HepG2 (cell line): Measurements from ENCODE around the gene TRANK1.

ENCODE experiments used
- AFF4 ChIP-seq: sonication (generic); formaldehyde crosslinking; IDR thresholded peaks from 2 replicates; pipeline ENCODE4 v1.4.0; 2020; ENCODE audit warnings: missing genetic modification reagents
- ARNT ChIP-seq: fragments of 450-650 bp; IDR thresholded peaks from 2 replicates; pipeline ENCODE4 v1.6.1; 2017
- CTCF ChIP-seq: sonication (generic); formaldehyde crosslinking; IDR thresholded peaks from 2 replicates; pipeline ENCODE4 v1.5.0; 2020; ENCODE audit warnings: mild to moderate bottlenecking, missing genetic modification reagents, moderate library complexity
- KLF6 ChIP-seq: IDR thresholded peaks from 2 replicates; pipeline ENCODE4 v1.8.0; 2016; ENCODE audit warnings: missing biosample characterization, missing genetic modification reagents
- MYNN ChIP-seq: sonication (generic); formaldehyde crosslinking; IDR thresholded peaks from 2 replicates; pipeline ENCODE4 v1.4.0; 2020; ENCODE audit warnings: mild to moderate bottlenecking, low read depth, missing genetic modification reagents
- NBN ChIP-seq: fragments of 450-650 bp; conservative IDR thresholded peaks from 2 replicates; pipeline ENCODE4 v1.6.1; 2017
- POLR2A ChIP-seq, 2 experiments: IDR thresholded peaks; 2 replicates each; pipeline ENCODE4 v1.6.1; 2011; ENCODE audit warnings: low read depth in 2 of 2, low read length in 2 of 2, mild to moderate bottlenecking in 1 of 2, moderate library complexity in 1 of 2; ENCODE audit not compliant: insufficient read depth in 1 of 2
- TAF1 ChIP-seq: sonication (generic); formaldehyde crosslinking; IDR thresholded peaks from 2 replicates; pipeline ENCODE4 v1.4.0; 2020; ENCODE audit warnings: missing genetic modification reagents
- TCF7L2 ChIP-seq: IDR thresholded peaks from 2 replicates; pipeline ENCODE4 v1.6.1; 2011; ENCODE audit warnings: mild to moderate bottlenecking, low read depth, low read length, moderate library complexity
- ZNF12 ChIP-seq: sonication (generic); formaldehyde crosslinking; IDR thresholded peaks from 2 replicates; pipeline ENCODE4 v1.5.0; 2020; ENCODE audit warnings: missing genetic modification reagents
- ZNF33B ChIP-seq: sonication (generic); formaldehyde crosslinking; IDR thresholded peaks from 2 replicates; pipeline ENCODE4 v1.5.1; 2020; ENCODE audit warnings: mild to moderate bottlenecking, missing genetic modification reagents
- ZZZ3 ChIP-seq: sonication (generic); formaldehyde crosslinking; IDR thresholded peaks from 2 replicates; pipeline ENCODE4 v1.4.0; 2020; ENCODE audit warnings: missing genetic modification reagents, mild to moderate bottlenecking, borderline replicate concordance
- TF ChIP-seq, protein P1 (sequence below), 2 experiments: fragments of 450-650 bp in 1 of 2; sonication (generic) in 1 of 2; formaldehyde crosslinking in 1 of 2; IDR thresholded peaks; 2 replicates each; pipeline versions ENCODE4 v1.6.1 to v1.8.0; 2016 to 2022; ENCODE audit warnings: antibody characterized with exemption in 1 of 2, mild to moderate bottlenecking in 1 of 2, missing genetic modification reagents in 1 of 2
- TF ChIP-seq, protein P2 (sequence below): fragments of 450-650 bp; IDR thresholded peaks from 2 replicates; pipeline ENCODE4 v1.6.1; 2016

- no peak for TF ChIP-seq MYNN (CRISPR knock-in tag)
- TF ChIP-seq, protein P1, sequence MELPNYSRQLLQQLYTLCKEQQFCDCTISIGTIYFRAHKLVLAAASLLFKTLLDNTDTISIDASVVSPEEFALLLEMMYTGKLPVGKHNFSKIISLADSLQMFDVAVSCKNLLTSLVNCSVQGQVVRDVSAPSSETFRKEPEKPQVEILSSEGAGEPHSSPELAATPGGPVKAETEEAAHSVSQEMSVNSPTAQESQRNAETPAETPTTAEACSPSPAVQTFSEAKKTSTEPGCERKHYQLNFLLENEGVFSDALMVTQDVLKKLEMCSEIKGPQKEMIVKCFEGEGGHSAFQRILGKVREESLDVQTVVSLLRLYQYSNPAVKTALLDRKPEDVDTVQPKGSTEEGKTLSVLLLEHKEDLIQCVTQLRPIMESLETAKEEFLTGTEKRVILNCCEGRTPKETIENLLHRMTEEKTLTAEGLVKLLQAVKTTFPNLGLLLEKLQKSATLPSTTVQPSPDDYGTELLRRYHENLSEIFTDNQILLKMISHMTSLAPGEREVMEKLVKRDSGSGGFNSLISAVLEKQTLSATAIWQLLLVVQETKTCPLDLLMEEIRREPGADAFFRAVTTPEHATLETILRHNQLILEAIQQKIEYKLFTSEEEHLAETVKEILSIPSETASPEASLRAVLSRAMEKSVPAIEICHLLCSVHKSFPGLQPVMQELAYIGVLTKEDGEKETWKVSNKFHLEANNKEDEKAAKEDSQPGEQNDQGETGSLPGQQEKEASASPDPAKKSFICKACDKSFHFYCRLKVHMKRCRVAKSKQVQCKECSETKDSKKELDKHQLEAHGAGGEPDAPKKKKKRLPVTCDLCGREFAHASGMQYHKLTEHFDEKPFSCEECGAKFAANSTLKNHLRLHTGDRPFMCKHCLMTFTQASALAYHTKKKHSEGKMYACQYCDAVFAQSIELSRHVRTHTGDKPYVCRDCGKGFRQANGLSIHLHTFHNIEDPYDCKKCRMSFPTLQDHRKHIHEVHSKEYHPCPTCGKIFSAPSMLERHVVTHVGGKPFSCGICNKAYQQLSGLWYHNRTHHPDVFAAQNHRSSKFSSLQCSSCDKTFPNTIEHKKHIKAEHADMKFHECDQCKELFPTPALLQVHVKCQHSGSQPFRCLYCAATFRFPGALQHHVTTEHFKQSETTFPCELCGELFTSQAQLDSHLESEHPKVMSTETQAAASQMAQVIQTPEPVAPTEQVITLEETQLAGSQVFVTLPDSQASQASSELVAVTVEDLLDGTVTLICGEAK (IDR thresholded peaks at IDR 0.05) = no peak
- TF ChIP-seq, protein P1 (CRISPR knock-in tag; IDR thresholded peaks at IDR 0.05) = no peak
- TF ChIP-seq TAF1 = no peak
- TF ChIP-seq KLF6 (CRISPR knock-in tag) = no peak
- TF ChIP-seq NBN = no peak
- TF ChIP-seq ZZZ3 (CRISPR knock-in tag) = no peak
- no peak for TF ChIP-seq TCF7L2
- TF ChIP-seq POLR2A (IDR thresholded peaks at IDR 0.05; ENCODE audit: insufficient read depth in 1 of 2, low read depth in 2 of 2, low read length in 2 of 2) = no peak
- no peak for TF ChIP-seq ZNF12
- no peak for TF ChIP-seq ZNF33B (CRISPR knock-in tag)
- no peak for TF ChIP-seq ARNT
- no peak for TF ChIP-seq CTCF
- TF ChIP-seq AFF4 = no peak
- TF ChIP-seq, protein P2, sequence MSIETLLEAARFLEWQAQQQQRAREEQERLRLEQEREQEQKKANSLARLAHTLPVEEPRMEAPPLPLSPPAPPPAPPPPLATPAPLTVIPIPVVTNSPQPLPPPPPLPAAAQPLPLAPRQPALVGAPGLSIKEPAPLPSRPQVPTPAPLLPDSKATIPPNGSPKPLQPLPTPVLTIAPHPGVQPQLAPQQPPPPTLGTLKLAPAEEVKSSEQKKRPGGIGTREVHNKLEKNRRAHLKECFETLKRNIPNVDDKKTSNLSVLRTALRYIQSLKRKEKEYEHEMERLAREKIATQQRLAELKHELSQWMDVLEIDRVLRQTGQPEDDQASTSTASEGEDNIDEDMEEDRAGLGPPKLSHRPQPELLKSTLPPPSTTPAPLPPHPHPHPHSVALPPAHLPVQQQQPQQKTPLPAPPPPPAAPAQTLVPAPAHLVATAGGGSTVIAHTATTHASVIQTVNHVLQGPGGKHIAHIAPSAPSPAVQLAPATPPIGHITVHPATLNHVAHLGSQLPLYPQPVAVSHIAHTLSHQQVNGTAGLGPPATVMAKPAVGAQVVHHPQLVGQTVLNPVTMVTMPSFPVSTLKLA = no peak
Measured at GRCh38 chr3:36954452-36955134, 9.7 kb upstream of the TRANK1 start.
